ENCODE data around the gene TECTB.

TECTB gene

GRCh38 chr10:112275512-112276245, 7.5 kb upstream of the TECTB start:
- DNase-seq, result no peak

GRCh38 chr10:112278871-112279270, 4.3 kb upstream of the TECTB start:
- no peak for DNase-seq

DNA sequence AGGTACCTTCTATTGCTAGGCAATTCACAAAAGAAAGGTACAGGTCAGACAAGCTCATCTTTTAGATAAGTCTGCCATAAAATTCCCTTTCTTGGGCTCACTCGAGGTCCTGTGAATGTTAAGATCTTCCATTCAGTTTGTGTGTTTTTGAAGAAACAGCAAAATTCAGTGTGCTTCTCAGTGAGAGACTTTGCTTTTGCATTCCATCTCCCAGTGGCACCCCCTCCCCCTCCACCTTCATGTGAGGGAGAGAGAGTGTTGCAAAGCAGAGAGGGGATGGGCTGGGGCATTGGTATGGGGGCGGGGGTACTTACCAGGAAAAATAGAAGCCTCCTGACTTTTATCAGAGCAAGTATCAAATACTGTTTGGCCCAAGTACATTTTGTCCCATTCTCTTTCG, 3.8 kb upstream of the TECTB start:
- no peak for DNase-seq

DNA sequence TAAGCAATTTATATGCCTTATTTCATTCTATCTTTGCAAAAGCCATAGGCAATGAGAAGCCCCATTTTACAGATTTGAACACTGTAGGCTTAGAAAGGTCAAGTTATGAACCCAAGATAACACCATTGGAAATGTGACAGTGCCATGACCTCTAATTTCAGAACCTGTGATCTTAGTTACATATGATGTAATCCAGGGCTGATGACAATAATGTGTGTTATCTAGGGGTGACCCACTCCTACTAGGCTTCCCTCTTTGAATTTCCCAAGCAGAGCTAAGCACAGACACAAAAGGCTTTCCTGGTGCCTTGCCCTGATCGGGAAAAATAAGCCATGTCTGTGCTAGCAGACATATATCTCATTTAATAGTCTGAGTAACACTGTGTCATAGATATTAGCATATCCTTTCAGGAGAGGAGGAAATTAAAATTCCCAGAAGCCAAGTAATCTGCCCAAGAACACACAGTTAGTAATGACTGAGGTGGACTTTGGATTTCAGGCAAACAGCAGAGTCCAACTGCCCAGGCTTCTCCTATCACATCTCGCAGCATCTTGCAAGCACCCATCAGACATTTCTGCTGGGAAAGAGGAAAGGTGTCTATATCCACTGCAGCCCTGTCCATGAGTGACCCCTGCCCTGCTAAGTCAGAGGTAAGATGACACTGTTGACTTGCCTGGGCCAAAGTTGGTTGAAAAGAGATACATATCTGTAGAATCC, 2.8 kb upstream of the TECTB start:
- no peak for DNase-seq

DNA sequence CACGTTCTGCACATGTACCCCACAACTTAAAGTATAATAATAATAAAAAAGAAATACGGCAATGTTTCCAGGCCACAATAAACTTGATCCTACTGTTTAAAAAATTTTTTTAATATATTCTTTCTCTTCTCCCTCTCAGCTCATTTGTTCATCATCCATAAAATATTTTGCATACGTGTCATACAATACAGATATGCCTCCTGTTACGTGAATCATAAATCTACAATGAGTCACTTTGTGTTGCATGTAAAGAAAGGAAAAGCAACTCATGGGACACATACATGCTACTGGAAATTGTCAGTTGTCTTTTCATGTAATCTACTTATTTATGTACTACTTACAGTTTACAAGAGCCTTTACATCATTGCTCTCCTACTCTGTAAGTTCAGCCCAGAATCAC, 1.1 kb upstream of the TECTB start:
- DNase-seq, result no peak

DNA sequence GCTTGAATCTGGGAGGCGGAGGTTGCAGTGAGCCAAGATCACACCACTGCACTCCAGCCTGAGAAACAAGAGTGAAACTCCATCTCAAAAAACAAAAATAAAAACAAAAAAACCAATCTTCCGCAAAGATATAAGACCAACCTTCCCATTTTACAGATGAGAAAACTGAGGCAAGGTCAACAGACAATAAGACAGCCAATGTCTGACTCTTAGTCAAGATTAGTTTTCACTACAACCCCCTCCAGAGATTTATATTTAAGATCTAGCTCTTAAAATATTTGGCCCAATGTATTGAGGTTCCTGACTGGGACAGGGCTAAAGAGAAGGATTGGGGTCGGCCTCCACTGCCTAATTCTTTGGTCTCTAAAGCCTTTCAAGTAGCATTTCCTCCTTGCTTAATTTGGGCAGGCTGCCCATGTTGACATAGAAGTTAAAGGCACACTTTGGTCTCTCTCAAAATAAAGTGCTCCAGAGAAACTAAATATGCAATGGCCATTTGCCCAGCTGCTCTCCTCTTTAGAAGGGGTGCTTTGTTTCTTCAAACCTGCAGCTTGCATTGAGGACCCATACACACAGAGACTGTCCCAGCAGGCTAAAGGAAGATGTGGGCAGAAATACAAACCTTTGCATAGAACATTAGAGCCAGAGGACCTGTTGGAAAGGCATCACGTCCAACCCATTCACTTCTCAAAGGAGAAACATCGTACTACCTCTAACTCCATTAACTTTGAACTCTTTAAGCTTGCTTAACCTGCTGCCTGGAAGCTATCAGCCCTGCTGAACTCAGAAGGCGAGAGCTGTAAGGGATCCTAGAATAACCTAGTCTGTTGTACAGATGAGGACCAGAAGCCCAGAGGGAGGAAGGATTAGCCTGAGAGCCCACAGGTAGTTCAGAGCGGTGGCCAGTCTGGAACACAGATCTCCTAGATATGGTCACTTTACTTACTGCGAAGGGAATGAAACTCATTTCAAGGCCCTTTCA, 3.9 kb downstream of the TECTB start:
- DNase-seq, result no peak

DNA sequence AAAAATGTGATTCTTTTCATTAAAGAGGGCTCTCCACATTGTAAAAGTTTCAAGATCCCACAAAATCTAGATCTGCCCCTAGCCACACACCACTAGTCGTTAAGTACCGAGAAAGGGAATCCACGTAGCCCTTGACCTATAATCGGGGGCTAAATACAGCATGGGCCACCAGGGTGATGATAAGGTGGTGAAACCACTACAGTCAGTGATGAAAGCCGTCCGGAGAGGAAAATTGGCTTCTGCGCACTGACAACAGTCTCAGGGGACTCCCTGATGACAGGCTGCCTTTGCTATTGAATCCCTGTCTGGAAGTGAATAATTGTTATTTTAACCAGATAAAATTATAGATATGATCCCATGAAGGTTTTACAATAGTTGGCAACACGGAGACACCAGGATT, 4.6 kb downstream of the TECTB start:
- no peak for DNase-seq

DNA sequence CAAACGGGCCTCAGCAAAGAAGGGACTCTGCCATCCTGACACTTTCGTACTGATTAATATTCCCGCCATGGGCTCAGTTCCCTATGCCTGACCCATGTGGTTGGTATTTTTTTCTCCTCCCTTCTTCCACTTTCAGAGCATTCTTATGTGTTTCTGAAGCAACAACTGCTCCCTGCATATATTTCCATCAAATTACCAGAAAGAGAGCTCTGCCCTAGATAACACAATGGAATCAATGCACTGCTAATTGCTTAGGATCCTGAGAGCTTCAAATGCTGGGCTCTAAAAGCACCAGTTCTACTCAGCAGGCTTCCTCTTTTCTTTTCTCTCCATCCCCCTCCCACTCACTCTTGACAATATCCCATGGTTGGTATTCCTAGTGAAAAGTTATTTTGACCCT, 5.3 kb downstream of the TECTB start:
- DNase-seq, result no peak

- no peak for DNase-seq
Observed at GRCh38 chr10:112289373-112290053, 6.3 kb downstream of the TECTB start.

DNA sequence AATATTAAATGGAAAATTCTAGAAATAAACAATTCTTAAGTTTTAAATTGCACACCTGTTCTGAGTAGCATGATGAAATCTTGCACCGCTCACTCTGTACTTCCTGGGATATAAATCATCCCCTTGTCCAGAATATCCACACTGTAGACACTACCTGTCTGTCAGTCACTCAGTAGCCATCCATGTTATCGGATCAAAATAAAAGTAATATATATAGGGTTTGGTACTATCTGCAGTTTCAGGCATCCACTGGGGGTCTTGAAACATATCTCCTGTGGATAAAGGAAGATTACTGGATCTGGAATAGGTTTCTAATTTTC, 6.8 kb downstream of the TECTB start:
- DNase-seq, result no peak

DNA sequence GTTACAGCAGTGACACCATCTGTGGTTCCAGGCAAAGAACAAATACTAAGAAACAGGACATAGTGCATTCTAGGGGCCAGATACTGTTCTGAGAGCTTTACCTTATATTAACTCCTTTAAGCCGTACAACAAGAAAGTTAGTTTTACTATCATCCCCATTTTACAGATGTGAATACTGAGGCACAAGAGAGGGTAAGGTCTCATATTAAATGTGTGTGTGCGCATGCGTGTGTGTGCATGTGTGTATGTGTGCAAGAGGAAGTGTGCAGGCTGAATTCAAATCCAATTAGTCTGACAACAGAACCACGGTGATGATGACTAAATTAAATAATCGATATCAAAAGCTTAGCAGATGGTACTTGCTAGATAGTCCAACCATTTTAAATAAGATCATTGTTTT, 11.0 kb downstream of the TECTB start:
- DNase-seq, result no peak

DNA sequence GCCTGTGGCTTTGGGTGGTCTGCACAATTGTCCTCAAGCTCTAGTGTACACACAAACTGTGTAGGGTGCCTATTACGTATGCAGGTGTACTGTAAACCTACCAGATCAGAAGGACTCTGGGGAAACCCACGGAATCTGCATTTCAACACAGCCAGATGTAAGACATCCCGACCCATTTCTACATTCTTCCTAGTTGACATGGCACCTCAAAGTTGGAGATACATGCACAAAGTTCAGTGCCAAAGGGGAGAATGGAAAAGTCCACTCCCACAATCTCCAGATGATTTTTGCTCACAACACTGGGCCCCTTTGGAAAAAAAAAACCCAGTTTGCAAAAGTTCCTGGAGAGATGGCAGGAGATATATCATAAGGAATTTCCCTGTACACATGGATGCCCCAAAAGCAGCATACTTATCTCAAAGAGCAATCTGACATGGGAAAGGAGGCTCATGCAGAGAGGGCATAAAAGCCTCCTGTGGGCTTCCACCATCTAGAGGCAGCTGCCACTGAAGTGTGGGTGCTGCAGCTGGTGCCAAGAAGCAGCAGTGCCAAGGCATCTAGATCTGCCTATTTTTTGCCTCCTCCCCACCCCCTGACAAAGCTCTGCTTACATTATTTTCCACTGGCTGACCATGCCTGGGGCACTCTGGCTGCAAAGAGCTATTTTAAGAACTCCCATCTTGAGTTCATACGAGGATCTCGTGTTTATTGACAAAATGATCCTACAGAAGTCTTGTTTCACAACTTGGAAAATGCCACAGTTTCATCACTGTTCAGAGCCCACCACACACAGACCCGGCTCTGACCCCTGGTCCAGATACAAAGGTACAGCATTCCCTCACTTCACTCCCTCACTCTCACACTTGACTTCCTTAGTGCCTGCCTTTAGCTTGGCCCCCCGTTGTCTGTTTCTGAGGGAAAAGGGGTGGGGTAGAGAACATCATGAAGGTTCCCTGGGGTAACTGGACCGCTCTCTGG, 12.9 kb downstream of the TECTB start:
- no peak for DNase-seq

DNA sequence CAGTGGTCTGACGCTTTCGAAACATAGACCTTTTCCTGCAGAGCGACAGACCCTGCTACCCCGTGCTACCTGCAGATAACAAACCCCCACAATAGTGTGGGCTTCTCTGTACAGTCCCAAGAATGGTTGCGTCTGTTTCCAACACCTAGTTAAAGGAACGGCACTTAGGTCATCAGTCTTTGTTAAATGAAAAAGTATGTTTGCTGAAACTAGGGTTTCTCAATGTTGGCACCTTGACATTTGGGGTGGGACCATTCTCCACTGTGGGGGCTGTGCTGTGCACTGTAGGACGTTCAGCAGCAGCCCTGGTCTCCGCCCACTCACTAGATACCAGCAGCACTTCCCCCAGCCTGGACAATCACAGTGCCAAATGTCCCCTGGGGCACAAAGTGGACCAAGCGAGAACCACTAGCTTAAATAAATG, 13.7 kb downstream of the TECTB start:
- DNase-seq, result no peak

- no peak for DNase-seq
Observed at GRCh38 chr10:112298581-112298980, 15.4 kb downstream of the TECTB start.

GRCh38 chr10:112299456-112299855, 16.3 kb downstream of the TECTB start:
- DNase-seq, result no peak

GRCh38 chr10:112302335-112302734, 19.1 kb downstream of the TECTB start:
- no peak for DNase-seq

DNA sequence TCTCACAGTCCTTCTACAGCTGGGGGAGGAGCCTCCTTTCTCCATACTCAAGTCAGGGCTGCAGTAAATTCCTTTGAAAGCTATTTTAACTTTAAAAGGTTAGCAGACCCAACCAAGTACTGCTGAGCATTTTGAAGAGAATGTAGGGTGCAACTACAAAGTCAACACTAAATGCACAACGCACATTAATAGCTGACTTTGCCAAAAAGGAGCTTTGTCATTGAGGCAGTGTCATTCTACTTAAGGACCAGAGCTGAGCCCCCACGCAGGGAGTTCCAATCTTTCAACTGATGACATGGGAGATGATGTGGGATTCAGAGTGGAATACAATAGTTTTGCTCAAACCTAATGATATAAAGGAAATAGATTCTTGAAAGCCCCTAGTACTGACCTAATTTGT, 20.3 kb downstream of the TECTB start:
- no peak for DNase-seq

DNA sequence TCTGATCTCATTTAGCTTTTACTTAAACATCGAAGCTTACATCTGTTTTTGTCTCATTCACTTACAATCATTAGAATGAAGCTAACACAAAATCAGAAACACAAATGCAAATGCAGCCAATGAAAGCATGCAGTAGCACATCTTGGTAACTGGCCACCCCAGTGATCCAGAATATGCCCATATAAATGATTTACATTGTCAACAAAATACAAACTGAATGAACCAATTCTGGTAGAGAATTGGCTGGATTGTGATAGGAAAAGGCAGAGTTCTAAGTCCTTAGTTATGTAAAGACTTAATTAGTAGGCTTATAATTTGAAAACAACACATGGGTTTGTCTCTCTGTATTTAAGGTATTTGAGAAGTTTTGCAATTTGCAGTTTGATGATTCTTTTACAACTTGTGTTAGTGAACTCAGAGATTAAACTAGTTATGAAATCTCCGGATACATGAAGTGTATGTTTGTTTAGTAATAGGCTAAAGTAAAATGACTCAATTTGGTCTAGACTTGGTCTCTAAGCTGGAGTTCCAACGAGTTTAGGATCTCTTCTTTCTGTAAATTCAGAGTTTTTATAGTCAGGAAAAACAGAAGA, 21.2 kb downstream of the TECTB start:
- no peak for DNase-seq

DNA sequence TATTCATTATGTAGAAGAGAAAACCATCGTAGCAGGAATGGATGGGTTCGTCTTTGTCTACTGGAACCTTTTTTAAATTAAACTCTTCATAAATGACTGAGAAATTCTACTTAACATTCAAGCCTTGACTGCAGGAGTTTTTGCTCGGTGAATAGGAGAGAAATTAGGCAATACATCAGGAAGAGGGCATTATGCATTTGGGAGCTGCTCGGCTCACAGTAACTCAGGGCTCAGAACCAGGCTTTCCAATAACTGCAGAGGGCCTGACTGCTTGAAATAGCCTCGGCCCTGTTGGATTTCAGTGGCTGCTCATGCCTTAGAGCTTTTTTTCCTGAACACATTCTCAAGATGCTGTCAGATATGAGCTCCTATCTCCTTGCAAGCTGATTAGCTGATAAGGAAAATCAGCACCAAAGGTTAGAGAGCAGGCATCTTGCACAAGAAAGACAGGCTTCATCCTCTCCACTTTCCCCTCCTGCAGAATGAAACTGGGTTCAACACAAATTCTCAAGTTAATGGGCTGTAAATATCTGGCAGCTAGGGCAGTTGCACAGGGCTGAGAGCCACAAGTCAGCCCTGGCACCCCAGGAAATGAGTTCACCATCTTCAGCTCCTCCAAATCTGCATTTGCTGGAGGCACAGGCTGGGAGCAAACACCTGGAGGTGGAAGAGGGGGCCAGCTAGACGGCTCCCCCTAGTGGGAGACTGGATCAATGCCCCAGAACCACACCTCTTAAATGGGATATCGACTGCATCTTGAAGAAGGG, 24.3 kb downstream of the TECTB start:
- peak; percentile 10 to 21 for DNase-seq

DNA sequence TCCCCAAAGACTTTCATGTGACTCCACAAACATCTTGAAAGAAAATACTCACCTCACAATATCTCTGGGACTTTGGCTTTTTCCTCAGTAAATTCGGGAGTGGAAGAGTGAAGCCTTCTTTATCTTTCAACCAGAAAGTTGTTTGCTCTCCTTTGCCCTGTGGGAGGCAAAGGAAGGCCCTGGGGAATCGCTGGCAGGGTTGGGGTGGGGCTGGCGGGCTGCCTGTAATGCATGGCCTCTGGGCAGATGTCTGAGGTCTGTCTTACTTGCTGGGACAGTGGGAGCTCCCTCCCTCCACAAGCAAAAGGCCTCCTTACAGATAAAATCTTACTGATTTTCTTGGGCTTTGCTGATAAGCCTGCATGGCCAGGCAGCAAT, 24.9 kb downstream of the TECTB start:
- DNase-seq, result no peak

- DNase-seq, result no peak
Observed at GRCh38 chr10:112311481-112311880, 28.3 kb downstream of the TECTB start.

Data from stimulated activated CD4-positive, alpha-beta T cell treated with anti-CD3 and anti-CD28 coated beads, Interleukin-2, amount 100 ng/mL, for 48 hours (primary cell).